Measurements from ENCODE around the gene UNC5C. TPM values are rescaled to one million over a fixed set of nuclear protein-coding genes. Genes with fewer than 3 reads are reported as not detected.

Gene UNC5C
- polyA plus RNA-seq, 1 experiment, result not detected

DNA sequence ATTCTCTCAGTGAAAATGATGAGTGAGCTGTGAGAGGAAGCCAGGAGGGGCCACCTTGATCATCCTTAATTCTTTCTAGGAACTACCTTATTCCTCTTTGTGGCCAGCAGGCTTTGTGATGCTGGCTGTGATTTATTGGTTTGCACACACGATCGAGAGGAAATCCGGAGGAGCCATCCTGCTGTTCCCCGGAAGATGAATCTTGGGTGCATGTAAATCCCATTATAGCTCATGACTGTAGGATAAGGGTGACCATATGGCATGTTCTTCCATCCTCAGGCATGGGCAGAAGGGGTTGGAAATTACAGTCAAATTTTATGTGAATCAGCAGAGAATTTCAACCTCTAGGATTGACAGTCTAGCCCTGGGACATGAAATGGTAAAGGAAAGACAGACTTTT is 254.5 kb downstream of the UNC5C start:
- H3K36me3 ChIP-seq (ENCODE audit: control insufficient read depth, insufficient read depth, low read length), result no peaks in the 10 kb centered on the region
- H3K4me3 ChIP-seq (ENCODE audit: low read depth, low read length), result no peak overlapping the region
- ChIA-PET POLR2A (no interaction called here), CTCF (no interaction called here)
- no peaks in the 10 kb centered on the region for H3K27me3 ChIP-seq (ENCODE audit: control insufficient read depth, insufficient read depth, low read length)
- TF ChIP-seq CTCF (IDR thresholded peaks at IDR 0.05; ENCODE audit: insufficient read depth, low read depth, low read length), result no peak
- DNase-seq (ENCODE audit: low read depth), result no peak

GRCh38 chr4:95293014-95293413 is 255.8 kb downstream of the UNC5C start:
- POLR2A ChIA-PET, result no interaction called here
- no peak for DNase-seq (ENCODE audit: low read depth)
- TF ChIP-seq CTCF (IDR thresholded peaks at IDR 0.05; ENCODE audit: insufficient read depth, low read depth, low read length), result no peak
- H3K27me3 ChIP-seq (ENCODE audit: control insufficient read depth, insufficient read depth, low read length), result no peaks in the 10 kb centered on the region
- H3K36me3 ChIP-seq (ENCODE audit: control insufficient read depth, insufficient read depth, low read length), result no peaks in the 10 kb centered on the region
- no peak overlapping the region for H3K4me3 ChIP-seq (ENCODE audit: low read depth, low read length)
- CTCF ChIA-PET, result no interaction called here

- Histone ChIP-seq H3K36me3 (ENCODE audit: control insufficient read depth, insufficient read depth, low read length) (no peaks in the 10 kb centered on the region), H3K4me3 (ENCODE audit: low read depth, low read length) (no peak overlapping the region), H3K27me3 (ENCODE audit: control insufficient read depth, insufficient read depth, low read length) (no peaks in the 10 kb centered on the region)
- POLR2A ChIA-PET, result no interaction called here
- CTCF ChIA-PET, result no interaction called here
- DNase-seq (ENCODE audit: low read depth), result no peak
- no peak for TF ChIP-seq CTCF (IDR thresholded peaks at IDR 0.05; ENCODE audit: insufficient read depth, low read depth, low read length)
Measured at GRCh38 chr4:95290702-95291101, 258.1 kb downstream of the UNC5C start.

DNA sequence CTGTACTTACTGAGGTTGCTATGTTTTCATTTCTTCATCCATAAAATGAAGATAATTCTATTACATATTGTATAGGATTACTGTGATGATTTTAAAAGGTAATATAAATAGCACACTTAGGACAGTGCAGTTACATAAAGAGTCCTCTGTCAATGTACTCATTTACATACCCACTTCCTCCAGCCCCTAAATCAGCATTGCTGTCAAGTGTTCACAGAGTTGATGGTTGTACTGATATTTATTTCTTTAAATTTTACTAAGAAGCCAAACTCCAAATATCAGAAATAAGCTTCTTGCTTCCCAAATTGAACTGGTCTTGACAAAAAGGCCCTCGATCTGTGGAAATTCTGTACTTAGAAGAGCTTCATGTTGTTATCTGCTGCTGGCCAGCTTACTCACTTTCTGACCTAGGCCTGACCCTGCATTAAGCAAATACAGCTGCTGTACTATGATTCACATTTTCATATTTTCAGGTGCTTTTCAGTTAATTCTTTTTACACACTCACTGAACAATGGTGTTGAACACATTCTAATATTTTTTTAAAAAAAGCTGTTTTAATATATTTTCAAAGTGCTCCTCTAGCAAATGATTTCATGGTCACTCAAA is 259.6 kb downstream of the UNC5C start:
- no peaks in the 10 kb centered on the region for H3K27me3 ChIP-seq (ENCODE audit: control insufficient read depth, insufficient read depth, low read length)
- TF ChIP-seq CTCF (IDR thresholded peaks at IDR 0.05; ENCODE audit: insufficient read depth, low read depth, low read length), result no peak
- no peaks in the 10 kb centered on the region for H3K36me3 ChIP-seq (ENCODE audit: control insufficient read depth, insufficient read depth, low read length)
- ChIA-PET CTCF (no interaction called here), POLR2A (no interaction called here)
- no peak overlapping the region for H3K4me3 ChIP-seq (ENCODE audit: low read depth, low read length)
- no peak for DNase-seq (ENCODE audit: low read depth)

GRCh38 chr4:95288552-95288951 is 260.2 kb downstream of the UNC5C start:
- POLR2A ChIA-PET, result no interaction called here
- no peak for TF ChIP-seq CTCF (IDR thresholded peaks at IDR 0.05; ENCODE audit: insufficient read depth, low read depth, low read length)
- no peak for DNase-seq (ENCODE audit: low read depth)
- CTCF ChIA-PET, result no interaction called here
- H3K36me3 ChIP-seq (ENCODE audit: control insufficient read depth, insufficient read depth, low read length), result no peaks in the 10 kb centered on the region
- no peak overlapping the region for H3K4me3 ChIP-seq (ENCODE audit: low read depth, low read length)
- H3K27me3 ChIP-seq (ENCODE audit: control insufficient read depth, insufficient read depth, low read length), result no peaks in the 10 kb centered on the region
